Astrocyte (in vitro differentiated cells and primary cell): ENCODE results near the gene CRYBG1.

Experiments
- EZH2 ChIP-seq: IDR thresholded peaks from 2 replicates; pipeline ENCODE4 v1.6.1; 2012; ENCODE audit warnings: mild to moderate bottlenecking, low read length, inconsistent platforms; ENCODE audit not compliant: insufficient read depth
- TF ChIP-seq, protein P1 (sequence below): IDR thresholded peaks from 2 replicates; pipeline ENCODE4 v1.5.1; 2011; ENCODE audit warnings: low read depth, mild to moderate bottlenecking, inconsistent platforms, low read length, moderate library complexity; ENCODE audit not compliant: insufficient read depth

DNA sequence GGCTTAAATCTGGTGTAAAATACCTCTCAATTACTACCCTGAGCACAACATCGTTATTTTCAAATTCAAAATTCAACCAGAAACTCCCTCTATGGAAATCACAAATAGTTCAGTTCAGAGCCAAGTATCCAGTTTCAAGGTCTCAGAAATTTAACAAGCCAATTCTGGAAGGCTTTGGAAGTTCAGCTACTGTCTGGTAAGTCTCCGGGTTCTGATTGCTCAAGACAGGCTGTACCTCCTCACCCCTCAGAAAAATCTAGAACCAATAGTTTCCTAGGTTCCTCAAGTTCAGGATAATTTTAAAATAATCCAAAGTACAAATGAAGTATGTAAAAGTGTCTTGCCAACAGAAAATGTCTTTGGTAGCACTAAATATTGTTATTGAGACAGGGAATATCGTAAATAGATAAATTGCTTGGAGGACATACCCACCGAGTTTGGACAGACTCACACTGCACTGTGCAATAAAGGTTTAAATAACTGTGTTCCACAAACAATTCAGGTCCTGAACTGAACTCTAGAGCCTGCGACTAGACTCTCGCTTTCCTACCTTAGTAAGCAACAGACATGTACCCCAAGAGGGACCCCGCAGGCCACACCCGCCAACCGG is 35.7 kb upstream of the CRYBG1 start:
- TF ChIP-seq, protein P1, sequence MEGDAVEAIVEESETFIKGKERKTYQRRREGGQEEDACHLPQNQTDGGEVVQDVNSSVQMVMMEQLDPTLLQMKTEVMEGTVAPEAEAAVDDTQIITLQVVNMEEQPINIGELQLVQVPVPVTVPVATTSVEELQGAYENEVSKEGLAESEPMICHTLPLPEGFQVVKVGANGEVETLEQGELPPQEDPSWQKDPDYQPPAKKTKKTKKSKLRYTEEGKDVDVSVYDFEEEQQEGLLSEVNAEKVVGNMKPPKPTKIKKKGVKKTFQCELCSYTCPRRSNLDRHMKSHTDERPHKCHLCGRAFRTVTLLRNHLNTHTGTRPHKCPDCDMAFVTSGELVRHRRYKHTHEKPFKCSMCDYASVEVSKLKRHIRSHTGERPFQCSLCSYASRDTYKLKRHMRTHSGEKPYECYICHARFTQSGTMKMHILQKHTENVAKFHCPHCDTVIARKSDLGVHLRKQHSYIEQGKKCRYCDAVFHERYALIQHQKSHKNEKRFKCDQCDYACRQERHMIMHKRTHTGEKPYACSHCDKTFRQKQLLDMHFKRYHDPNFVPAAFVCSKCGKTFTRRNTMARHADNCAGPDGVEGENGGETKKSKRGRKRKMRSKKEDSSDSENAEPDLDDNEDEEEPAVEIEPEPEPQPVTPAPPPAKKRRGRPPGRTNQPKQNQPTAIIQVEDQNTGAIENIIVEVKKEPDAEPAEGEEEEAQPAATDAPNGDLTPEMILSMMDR = no peak
- no peak for TF ChIP-seq EZH2
